Measurements from ENCODE around the gene PPP2R2D.

DNA sequence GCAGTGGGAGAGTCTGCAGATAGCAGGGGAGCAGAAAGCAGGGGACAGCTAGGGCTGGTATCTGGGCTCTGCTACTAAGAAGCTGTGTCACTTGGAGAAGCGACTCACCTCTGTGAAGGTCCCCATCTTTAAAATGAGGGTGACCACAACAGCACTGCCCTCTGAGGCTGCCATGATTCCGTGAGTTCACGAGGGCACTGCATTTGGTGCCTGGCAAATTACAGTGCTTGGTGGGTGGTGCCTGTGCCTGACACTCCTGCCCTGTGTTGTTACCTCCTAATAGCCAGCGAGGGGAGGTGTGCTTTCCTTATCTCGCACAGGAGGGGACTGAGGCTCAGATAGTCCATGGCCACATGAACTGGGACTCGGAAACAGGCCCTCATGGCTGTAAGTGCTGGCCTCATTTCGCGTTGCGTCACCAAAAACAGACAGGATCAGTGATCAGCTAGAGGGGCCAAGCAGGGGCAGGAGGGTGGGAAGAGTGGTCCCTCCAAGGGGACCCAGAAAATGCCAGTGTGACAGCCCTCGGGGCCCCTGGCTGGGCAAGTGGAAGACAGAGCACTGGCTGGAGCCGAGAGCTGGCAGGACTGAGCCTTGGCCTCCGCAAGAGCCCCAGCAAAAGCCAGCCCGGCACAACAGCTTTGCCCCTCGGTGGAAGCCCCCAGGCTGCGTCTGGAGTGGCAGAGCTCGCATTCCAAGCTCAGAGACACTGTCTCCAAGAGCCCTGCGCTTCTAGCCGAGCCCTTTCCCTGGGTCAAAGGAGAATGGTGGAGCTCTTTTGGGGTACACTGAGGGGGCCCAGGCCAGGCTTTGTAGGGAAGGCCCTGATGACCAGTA is 98.3 kb downstream of the PPP2R2D start:
- TF ChIP-seq, protein P1, sequence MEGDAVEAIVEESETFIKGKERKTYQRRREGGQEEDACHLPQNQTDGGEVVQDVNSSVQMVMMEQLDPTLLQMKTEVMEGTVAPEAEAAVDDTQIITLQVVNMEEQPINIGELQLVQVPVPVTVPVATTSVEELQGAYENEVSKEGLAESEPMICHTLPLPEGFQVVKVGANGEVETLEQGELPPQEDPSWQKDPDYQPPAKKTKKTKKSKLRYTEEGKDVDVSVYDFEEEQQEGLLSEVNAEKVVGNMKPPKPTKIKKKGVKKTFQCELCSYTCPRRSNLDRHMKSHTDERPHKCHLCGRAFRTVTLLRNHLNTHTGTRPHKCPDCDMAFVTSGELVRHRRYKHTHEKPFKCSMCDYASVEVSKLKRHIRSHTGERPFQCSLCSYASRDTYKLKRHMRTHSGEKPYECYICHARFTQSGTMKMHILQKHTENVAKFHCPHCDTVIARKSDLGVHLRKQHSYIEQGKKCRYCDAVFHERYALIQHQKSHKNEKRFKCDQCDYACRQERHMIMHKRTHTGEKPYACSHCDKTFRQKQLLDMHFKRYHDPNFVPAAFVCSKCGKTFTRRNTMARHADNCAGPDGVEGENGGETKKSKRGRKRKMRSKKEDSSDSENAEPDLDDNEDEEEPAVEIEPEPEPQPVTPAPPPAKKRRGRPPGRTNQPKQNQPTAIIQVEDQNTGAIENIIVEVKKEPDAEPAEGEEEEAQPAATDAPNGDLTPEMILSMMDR (conservative IDR thresholded peaks at IDR 0.05): no peak
- no peak for TF ChIP-seq ZFX (IDR thresholded peaks at IDR 0.05)

Data from C4-2B (cell line).